Mammary microvascular endothelial cell (primary cell): Measurements from ENCODE around the gene TFF2. TPM values are rescaled to one million over a fixed set of nuclear protein-coding genes. Genes with fewer than 3 reads are reported as not detected.

Source experiments
- total RNA-seq: library from RNA; depleted of rRNA; stranded (reverse); fragments of >200 nt; gene quantifications from 2 replicates; pipeline ENCODE4 v1.2.3, GENCODE V29; 2015

The TFF2 gene, protein sequence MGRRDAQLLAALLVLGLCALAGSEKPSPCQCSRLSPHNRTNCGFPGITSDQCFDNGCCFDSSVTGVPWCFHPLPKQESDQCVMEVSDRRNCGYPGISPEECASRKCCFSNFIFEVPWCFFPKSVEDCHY
- not detected in 2 replicates for total RNA-seq

DNA sequence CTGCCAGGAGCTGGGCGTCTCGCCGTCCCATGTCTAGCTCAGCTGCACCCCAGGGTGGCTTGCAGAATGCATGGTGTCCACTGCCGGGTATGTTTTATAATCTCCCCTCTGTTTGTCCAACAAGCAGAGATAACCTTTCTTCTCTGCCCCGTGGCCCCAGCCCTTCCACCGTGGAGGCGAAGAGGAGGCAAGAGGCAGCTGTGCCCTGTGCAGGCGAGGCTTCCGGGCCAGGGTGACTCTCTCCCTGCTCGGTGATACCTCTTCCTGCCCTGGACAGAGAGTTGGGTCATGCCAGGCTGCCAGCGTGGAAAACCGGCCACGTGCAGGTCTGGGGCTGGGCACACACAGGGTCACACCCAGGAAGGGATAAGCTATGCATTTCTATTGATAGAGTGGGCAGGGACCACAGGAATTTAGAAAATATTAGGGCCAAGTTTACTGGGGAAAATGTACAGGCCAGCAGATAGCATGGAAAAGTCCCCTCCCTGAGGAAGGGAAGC is at the start of gene TFF2:
Gene TFF2, minus strand, starts transcription at position 68 of the 500 bp plus-strand sequence. Its CDS starts 37 bp downstream, at position 31.

GRCh38 chr21:42395905-42396651 is 45.3 kb upstream of the TFF2 start, which contains the start of gene TMPRSS3:
Gene TMPRSS3 (minus strand): TSS chr21:42396052. CDS start chr21:42395417, 635 bp downstream.

GRCh38 chr21:42366292-42367010 is 15.7 kb upstream of the TFF2 start, which contains the start of gene TFF1:
Gene TFF1 (minus strand): TSS chr21:42366535. CDS start chr21:42366495, 40 bp downstream.

GRCh38 chr21:42315296-42315891 is 35.4 kb downstream of the TFF2 start, which contains the start of gene TFF3:
Gene TFF3 (minus strand): TSS chr21:42315409. CDS start chr21:42315374, 35 bp downstream.

Other genes with a start within 250 kb of the TFF2 start
- gene ABCG1, start 131.9 kb downstream of the TFF2 start, total RNA-seq: 13.3 and 17.9 TPM in 2 replicates
- 13.9 and 14.9 TPM in 2 replicates for gene TFF3, start 35.6 kb downstream of the TFF2 start, total RNA-seq
- not detected in 2 replicates for gene TFF1, start 15.5 kb upstream of the TFF2 start, total RNA-seq
- not detected in 2 replicates for gene TMPRSS3, start 45.1 kb upstream of the TFF2 start, total RNA-seq
- gene UBASH3A, start 52.9 kb upstream of the TFF2 start, total RNA-seq: not detected in 2 replicates
- not detected in 2 replicates for gene RSPH1, start 145.2 kb upstream of the TFF2 start, total RNA-seq
- 8.8 and 11.8 TPM in 2 replicates for gene SLC37A1, start 162.9 kb upstream of the TFF2 start, total RNA-seq